GM12878 (cell line): Measurements from ENCODE around the gene EXOC3L4.

Source experiments
- BMI1 ChIP-seq: fragments of 450-650 bp; IDR thresholded peaks from 2 replicates; pipeline ENCODE4 v1.6.1; 2016; ENCODE audit warnings: mild to moderate bottlenecking, moderate library complexity, borderline replicate concordance
- CTCF ChIP-seq, 3 experiments: IDR thresholded peaks in 2 of 3; conservative IDR thresholded peaks in 1 of 3; 2 replicates each; pipeline ENCODE4 v1.5.1; 2011; ENCODE audit warnings: low read depth in 3 of 3, low read length in 3 of 3, mild to moderate bottlenecking in 3 of 3, control low read depth in 2 of 3, moderate library complexity in 2 of 3, inconsistent platforms in 1 of 3, mixed read lengths in 1 of 3; ENCODE audit not compliant: control insufficient read depth in 2 of 3, insufficient read depth in 1 of 3; ENCODE audit errors: extremely low read depth in 1 of 3
- EP300 ChIP-seq, 2 experiments: fragments of 150-350 bp in 1 of 2; IDR thresholded peaks; 2 replicates each; pipeline ENCODE4 v1.6.1; 2011 to 2012; ENCODE audit warnings: low read depth in 2 of 2, low read length in 2 of 2, borderline replicate concordance in 1 of 2, improper control_type of control experiment in 1 of 2, inconsistent platforms in 1 of 2; ENCODE audit not compliant: control insufficient read depth in 1 of 2
- ETV6 ChIP-seq, 2 experiments: fragments of 450-650 bp in 1 of 2; IDR thresholded peaks in 1 of 2; conservative IDR thresholded peaks in 1 of 2; 2 replicates each; pipeline ENCODE4 v1.6.1; 2014; ENCODE audit warnings: antibody characterized with exemption in 1 of 2, borderline replicate concordance in 1 of 2, low read depth in 1 of 2, mild to moderate bottlenecking in 1 of 2, moderate library complexity in 1 of 2
- IKZF2 ChIP-seq, 2 experiments: fragments of 450-650 bp; IDR thresholded peaks; 2 replicates each; pipeline ENCODE4 v1.6.1; 2017; ENCODE audit warnings: mild to moderate bottlenecking in 2 of 2, moderate library complexity in 2 of 2
- NFXL1 ChIP-seq: fragments of 450-650 bp; IDR thresholded peaks from 2 replicates; pipeline ENCODE4 v1.6.1; 2017; ENCODE audit warnings: antibody characterized with exemption, mild to moderate bottlenecking, borderline replicate concordance
- PAX8 ChIP-seq: fragments of 450-650 bp; IDR thresholded peaks from 2 replicates; pipeline ENCODE4 v1.6.1; 2017; ENCODE audit warnings: mild to moderate bottlenecking, moderate library complexity
- POLR2A ChIP-seq: IDR thresholded peaks from 2 replicates; pipeline ENCODE4 v1.6.1; 2011; ENCODE audit warnings: low read depth, mild to moderate bottlenecking, low read length
- RAD21 ChIP-seq: IDR thresholded peaks from 2 replicates; pipeline ENCODE4 v1.6.1; 2011; ENCODE audit warnings: mild to moderate bottlenecking, low read depth, low read length, moderate library complexity; ENCODE audit not compliant: insufficient read depth
- RELA ChIP-seq: fragments of 450-650 bp; IDR thresholded peaks from 2 replicates; pipeline ENCODE4 v1.8.0; 2014; ENCODE audit warnings: borderline replicate concordance; ENCODE audit not compliant: partially characterized antibody
- RFX5 ChIP-seq: IDR thresholded peaks from 2 replicates; pipeline ENCODE4 v1.6.1; 2011; ENCODE audit warnings: low read depth, low read length, improper control_type of control experiment
- SPI1 ChIP-seq: IDR thresholded peaks from 2 replicates; pipeline ENCODE4 v1.6.1; 2011; ENCODE audit warnings: low read depth, mild to moderate bottlenecking, low read length, moderate library complexity, borderline replicate concordance; ENCODE audit not compliant: insufficient read depth
- SRF ChIP-seq, 2 experiments: IDR thresholded peaks; 2 replicates each; pipeline ENCODE4 v1.6.1; 2011; ENCODE audit warnings: low read depth in 2 of 2, low read length in 2 of 2, mild to moderate bottlenecking in 1 of 2, moderate library complexity in 1 of 2

GRCh38 chr14:103123634-103124500, 29.3 kb downstream of the EXOC3L4 start:
- TF ChIP-seq RAD21 (no peak), RFX5 (no peak), POLR2A (no peak), RELA (no peak), BMI1 (no peak), CTCF (IDR thresholded peaks at IDR 0.05 in 2 of 3, conservative IDR thresholded peaks at IDR 0.05 in 1 of 3; ENCODE audit: control insufficient read depth in 2 of 3, extremely low read depth in 1 of 3, insufficient read depth in 1 of 3, low read depth in 3 of 3, low read length in 3 of 3) (peak; percentile 42 to 58 (median 45); a peak in 4 of 6 replicates), ETV6 (conservative IDR thresholded peaks at IDR 0.05 in 1 of 2, IDR thresholded peaks at IDR 0.05 in 1 of 2; ENCODE audit: borderline replicate concordance in 1 of 2, low read depth in 1 of 2) (no peak), IKZF2 (IDR thresholded peaks at IDR 0.05) (no peak), SRF (IDR thresholded peaks at IDR 0.05; ENCODE audit: low read depth in 2 of 2, low read length in 2 of 2) (no peak), NFXL1 (no peak), PAX8 (no peak), EP300 (IDR thresholded peaks at IDR 0.05; ENCODE audit: borderline replicate concordance in 1 of 2, control insufficient read depth in 1 of 2, low read depth in 2 of 2, low read length in 2 of 2) (no peak), SPI1 (no peak)
